IPS-18c (cell line): Measurements from ENCODE around the gene GPR161.

Source experiments
- H3K4me3 ChIP-seq: 2 replicates; pipeline ENCODE4 v1.7.0; 2013; ENCODE audit warnings: low read depth, mild to moderate bottlenecking, low read length, moderate library complexity; ENCODE audit not compliant: insufficient read depth
- H3K9me3 ChIP-seq: one replicate; pipeline ENCODE4 v1.6.1; 2013; ENCODE audit warnings: mild to moderate bottlenecking, low read length, moderate library complexity; ENCODE audit not compliant: control insufficient read depth, insufficient read depth

The GPR161 gene

DNA sequence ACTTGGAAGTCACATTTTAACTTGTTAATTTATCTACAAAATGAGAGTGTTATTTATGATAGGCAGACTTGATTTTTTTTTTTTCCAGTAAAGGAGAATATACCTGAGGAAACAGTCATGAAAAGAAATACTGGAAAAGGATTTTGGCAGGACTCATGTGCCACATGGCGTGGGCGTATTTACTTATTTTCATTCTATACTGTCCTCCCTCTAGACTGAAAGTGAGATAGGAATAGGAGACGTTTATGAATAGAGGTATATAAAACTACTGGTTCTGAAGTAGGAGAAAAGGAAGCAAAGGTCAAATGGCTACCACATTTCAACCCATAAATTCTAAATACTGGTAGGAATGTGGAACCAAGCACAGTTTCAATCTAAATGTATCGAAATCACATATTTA lies 105.1 kb downstream of the GPR161 start:
- H3K9me3 ChIP-seq = no peaks in the 10 kb centered on the region
- H3K4me3 ChIP-seq = no peak overlapping the region

DNA sequence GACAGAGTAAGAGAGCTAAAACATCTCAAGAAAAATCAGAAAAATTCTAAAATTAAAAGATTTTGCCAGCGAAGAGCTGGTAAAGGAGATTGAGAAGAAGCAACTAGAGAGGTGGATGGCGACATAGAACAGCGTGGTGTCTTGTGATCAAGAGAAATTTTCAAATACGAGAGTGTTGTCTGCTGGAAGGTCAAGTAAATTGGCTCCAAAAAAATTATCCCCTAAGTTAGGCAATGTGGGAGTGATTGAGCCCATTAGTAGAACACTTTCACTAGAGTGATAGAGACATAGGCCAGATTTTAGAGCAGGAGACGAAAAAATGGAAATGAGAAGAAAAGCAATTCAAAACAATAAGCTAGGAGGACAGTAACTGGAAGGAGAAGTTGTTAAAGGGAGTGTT lies 105.5 kb downstream of the GPR161 start:
- no peaks in the 10 kb centered on the region for H3K9me3 ChIP-seq
- H3K4me3 ChIP-seq = no peak overlapping the region
